ENCODE data around the gene AIRE.

DNA sequence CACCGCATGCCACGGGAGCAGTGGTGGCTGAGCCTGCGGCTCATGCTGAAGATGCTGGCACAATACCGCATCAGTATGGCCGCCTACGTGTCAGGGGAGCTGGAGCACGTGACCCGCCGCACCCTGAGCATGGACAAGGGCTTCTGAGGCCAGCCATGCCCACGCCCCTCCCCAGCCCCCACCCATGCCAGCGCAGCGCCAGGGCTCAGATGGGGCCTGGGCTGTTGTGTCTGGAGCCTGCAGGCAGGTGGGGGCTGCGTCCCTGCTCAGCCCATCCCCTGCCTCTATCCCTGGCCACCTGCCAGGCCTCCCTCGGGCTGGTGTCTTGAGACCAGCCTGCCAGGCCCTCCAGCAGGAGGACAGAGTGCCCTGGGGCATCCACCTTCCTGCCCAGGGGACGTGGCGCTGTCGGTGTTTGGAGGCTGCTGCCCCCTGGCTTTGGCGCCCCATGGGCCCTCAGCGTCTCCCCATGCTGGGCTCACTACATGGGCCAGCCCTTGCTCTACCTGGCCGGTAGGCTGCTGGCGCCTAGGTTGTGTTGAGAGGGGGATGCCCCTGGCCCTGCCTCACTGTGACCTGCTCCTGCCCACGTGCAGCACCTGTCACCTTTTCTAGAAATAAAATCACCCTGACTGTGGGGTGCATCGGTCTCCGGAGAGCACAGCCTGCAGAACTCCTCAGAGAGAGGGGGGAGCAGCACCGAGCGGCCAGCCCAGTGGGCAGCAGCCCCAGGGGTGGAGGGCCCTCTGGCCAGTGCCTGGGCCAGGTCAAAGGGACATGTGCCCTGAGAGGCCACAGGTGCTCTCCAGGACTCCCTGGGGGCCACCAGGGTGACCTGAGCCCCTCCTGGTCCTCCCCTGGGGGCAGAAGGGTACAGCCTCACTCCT is 41.3 kb downstream of the AIRE start:
- TF ChIP-seq, protein P1, sequence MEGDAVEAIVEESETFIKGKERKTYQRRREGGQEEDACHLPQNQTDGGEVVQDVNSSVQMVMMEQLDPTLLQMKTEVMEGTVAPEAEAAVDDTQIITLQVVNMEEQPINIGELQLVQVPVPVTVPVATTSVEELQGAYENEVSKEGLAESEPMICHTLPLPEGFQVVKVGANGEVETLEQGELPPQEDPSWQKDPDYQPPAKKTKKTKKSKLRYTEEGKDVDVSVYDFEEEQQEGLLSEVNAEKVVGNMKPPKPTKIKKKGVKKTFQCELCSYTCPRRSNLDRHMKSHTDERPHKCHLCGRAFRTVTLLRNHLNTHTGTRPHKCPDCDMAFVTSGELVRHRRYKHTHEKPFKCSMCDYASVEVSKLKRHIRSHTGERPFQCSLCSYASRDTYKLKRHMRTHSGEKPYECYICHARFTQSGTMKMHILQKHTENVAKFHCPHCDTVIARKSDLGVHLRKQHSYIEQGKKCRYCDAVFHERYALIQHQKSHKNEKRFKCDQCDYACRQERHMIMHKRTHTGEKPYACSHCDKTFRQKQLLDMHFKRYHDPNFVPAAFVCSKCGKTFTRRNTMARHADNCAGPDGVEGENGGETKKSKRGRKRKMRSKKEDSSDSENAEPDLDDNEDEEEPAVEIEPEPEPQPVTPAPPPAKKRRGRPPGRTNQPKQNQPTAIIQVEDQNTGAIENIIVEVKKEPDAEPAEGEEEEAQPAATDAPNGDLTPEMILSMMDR (IDR thresholded peaks at IDR 0.05; ENCODE audit: insufficient read depth, low read length, poor library complexity, severe bottlenecking) = no peak
- TF ChIP-seq EZH2phosphoT487 (conservative IDR thresholded peaks at IDR 0.05; ENCODE audit: low read length) = no peak

Data from SU-DHL-6 (cell line).